Measurements from ENCODE around the gene ATL1.
A peak's percentile ranks its signal among the peaks of the same experiment; 100 is the strongest.

ATL1 gene

DNA sequence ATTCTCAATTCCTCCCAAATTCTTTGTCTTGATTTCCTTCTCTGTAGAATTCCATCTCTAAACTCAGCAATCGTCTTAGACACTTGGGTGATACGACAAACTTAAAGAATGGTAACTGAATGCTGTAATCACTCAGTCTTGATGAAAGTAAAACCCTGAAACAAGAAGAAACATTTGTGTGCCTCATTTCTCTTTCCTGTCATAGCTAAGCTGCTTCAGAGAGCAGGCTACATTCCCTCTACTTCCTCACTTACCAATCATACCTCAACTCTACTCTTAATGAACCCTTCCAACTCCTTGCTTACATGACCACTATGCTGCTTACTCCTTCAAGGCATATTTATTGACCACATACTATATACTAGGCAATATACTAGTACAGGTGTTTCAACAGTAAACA, 35.9 kb upstream of the ATL1 start:
- Histone ChIP-seq H3K36me3 (peaks cover 12 to 73% (median 29%) of the 10 kb centered on the region in 11 experiments; a peak in 20 of 22 replicates), H3K27ac (peak overlapping the region in 1 of 11 experiments; percentile 6; a peak in 1 of 22 replicates), H3K9me3 (replicated peaks in 1 of 11) (peaks cover 0 to 21% (median 7%) of the 10 kb centered on the region in 11 experiments; a peak in 9 of 22 replicates), H3K4me1 (peaks cover 14 to 44% (median 22%) of the 10 kb centered on the region in 10 experiments), H3K27me3 (no peaks in the 10 kb centered on the region), H3K4me2 (peak overlapping the region in 4 of 11 experiments; percentile 19 to 79 (median 60); a peak in 5 of 22 replicates), H3K9ac (no peak overlapping the region), H3K4me3 (no peak overlapping the region), H4K20me1 (peaks cover 19 to 93% (median 77%) of the 10 kb centered on the region in 11 experiments; a peak in 18 of 22 replicates)
- TF ChIP-seq Cebpa-rat (IDR thresholded peaks at IDR 0.05): no peak

DNA sequence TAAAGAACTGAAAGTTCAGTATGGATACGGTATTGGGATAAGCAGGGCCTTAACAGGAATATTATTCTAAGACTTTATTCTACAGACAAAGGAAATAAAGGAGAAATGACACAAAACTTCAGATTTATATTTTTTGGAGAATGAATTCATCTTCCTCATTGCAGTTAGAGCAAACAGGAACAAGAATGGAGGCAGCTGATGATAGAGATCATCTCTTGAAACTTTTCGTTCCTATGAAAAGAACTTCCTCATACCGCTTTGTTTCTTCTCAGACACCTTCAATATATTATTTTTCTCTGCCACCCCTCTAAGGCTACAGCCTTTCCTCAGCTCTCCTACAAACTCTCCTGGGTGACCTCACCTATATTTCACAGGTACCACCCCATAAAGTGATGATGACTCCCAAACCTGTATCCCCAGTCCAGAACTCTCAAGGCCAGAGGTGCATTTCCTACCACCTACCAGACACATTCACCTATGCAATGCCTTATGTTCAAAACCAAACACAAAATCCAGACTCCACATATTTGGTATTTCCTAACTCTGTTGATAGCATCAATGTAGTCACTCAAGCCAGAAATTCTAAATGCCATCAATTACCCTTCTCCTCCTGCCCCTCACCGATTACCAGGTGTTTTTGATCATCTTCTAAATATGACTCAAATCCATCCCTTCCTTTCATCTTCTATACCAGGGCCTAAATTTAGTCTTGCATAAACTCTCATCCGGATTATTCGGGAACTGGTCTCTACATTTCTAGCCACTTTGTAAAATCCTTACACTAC, 35.0 kb upstream of the ATL1 start:
- Histone ChIP-seq H4K20me1 (peaks cover 25 to 94% (median 80%) of the 10 kb centered on the region in 11 experiments; a peak in 19 of 22 replicates), H3K9me3 (replicated peaks in 1 of 11) (peaks cover 0 to 19% (median 5%) of the 10 kb centered on the region in 11 experiments; a peak in 9 of 22 replicates), H3K27ac (peak overlapping the region in 1 of 11 experiments; percentile 6; a peak in 1 of 22 replicates), H3K27me3 (no peaks in the 10 kb centered on the region), H3K9ac (no peak overlapping the region), H3K4me1 (peaks cover 22 to 53% (median 30%) of the 10 kb centered on the region in 10 experiments), H3K4me3 (no peak overlapping the region), H3K36me3 (peaks cover 4 to 66% (median 22%) of the 10 kb centered on the region in 11 experiments; a peak in 20 of 22 replicates), H3K4me2 (peak overlapping the region in 5 of 11 experiments; percentile 19 to 79 (median 43); a peak in 8 of 22 replicates)
- no peak for TF ChIP-seq Cebpa-rat (IDR thresholded peaks at IDR 0.05)

DNA sequence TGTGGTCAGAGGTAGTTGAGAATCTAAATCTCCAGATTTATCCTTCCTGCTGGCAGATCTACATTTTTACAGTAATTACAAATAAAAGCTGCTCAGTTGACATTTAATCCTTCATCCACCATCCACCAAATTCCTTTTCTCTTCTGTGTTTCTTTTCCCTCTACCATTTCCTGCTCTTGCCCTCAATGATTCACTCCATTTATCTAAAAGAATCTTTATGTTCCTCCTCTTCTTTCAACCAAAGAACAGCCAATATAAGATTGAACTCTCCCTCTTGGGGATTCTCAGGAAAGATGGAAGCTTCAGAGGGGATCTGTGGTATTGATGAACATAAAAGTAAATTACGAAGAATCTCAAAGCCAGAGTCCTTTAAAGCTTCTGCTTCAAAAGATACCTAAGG, 31.9 kb upstream of the ATL1 start:
- Histone ChIP-seq H3K36me3 (peaks cover 0 to 42% (median 13%) of the 10 kb centered on the region in 11 experiments; a peak in 12 of 22 replicates), H3K9ac (no peak overlapping the region), H3K4me3 (no peak overlapping the region), H3K4me2 (peak overlapping the region; percentile 5 to 100 (median 54); a peak in 18 of 22 replicates), H3K27me3 (no peaks in the 10 kb centered on the region), H3K4me1 (peaks cover 42 to 68% (median 50%) of the 10 kb centered on the region in 10 experiments), H4K20me1 (peaks cover 28 to 88% (median 78%) of the 10 kb centered on the region in 11 experiments; a peak in 19 of 22 replicates), H3K9me3 (replicated peaks in 1 of 11) (no peaks in the 10 kb centered on the region), H3K27ac (no peak overlapping the region)
- TF ChIP-seq Cebpa-rat (IDR thresholded peaks at IDR 0.05): no peak

DNA sequence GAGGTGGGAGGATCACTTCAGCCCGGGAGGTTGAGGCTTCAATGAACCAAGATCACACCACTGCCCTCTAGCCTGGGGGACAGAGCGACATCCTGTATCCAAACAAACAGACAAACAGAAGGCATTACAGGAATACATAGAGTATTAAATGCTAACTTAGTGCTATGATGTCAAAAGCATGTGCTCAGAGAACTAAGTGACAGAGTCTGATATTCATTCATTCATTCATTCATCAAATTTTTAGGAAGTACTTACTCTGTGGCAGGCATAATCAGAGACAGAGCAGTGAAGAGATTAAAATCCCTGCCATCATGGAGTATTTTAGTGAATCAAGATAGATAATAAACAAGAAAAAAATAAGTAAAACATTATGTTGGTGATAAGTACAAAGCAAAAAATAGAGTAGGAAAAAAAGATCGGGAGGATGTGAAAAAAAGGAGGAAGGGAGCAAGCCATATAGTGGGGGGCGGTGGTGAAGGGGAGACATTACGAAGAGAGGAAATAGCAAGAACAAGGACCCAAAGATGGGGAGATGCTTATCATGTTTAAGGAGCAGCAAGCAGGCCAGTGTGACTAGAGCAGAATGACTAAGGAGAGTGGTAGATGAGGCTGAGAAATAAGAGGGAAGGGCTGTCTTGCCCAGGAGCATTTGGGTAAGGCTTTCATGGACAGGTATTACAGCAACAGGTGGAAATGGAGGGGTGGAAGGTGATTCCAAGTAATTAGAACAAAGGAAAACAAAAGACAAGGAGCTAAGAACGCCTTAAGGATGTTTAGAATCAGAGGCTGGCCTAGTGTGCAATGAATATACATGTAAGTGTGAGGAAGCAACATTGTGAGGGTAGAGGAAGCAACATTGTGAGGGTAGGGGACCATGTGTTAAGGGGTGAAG, 30.4 kb upstream of the ATL1 start:
- Histone ChIP-seq H3K9ac (no peak overlapping the region), H3K27ac (no peak overlapping the region), H3K27me3 (no peaks in the 10 kb centered on the region), H3K4me2 (peak overlapping the region; percentile 60 to 100 (median 94)), H3K4me1 (peaks cover 48 to 68% (median 56%) of the 10 kb centered on the region in 10 experiments), H4K20me1 (peaks cover 28 to 73% (median 66%) of the 10 kb centered on the region in 11 experiments; a peak in 19 of 22 replicates), H3K4me3 (no peak overlapping the region), H3K9me3 (replicated peaks in 1 of 11) (no peaks in the 10 kb centered on the region), H3K36me3 (peaks cover 0 to 27% (median 10%) of the 10 kb centered on the region in 11 experiments; a peak in 8 of 22 replicates)
- TF ChIP-seq Cebpa-rat (IDR thresholded peaks at IDR 0.05): no peak

DNA sequence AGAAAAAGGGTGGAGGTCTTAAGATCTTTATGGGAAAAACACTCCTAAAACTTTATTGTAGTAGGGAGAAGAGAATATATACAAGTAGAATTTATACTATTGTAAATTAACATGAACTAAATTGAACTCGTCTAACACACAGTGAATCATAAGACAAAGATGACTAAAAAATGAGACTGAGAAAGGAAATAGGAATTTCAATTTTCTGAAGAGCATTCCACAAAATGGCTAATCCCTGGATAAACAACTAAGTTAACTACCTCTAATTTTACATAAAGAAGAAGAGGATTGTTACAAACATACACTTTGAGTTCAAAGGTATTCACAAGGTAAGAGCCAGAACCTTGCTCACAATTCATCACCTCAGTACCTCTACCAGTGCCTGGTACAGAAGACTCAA, 29.6 kb upstream of the ATL1 start:
- Histone ChIP-seq H3K4me3 (peak overlapping the region in 6 of 10 experiments; percentile 89 to 98 (median 94); a peak in 5 of 20 replicates), H3K27ac (no peak overlapping the region), H3K4me1 (peaks cover 48 to 63% (median 49%) of the 10 kb centered on the region in 10 experiments), H3K36me3 (peaks cover 0 to 20% (median 4%) of the 10 kb centered on the region in 11 experiments; a peak in 7 of 22 replicates), H3K27me3 (no peaks in the 10 kb centered on the region), H3K9me3 (replicated peaks in 1 of 11) (no peaks in the 10 kb centered on the region), H3K4me2 (peak overlapping the region; percentile 92 to 100 (median 95)), H4K20me1 (peaks cover 22 to 65% (median 57%) of the 10 kb centered on the region in 11 experiments; a peak in 19 of 22 replicates), H3K9ac (peak overlapping the region in 3 of 11 experiments; percentile 90 to 96 (median 93); a peak in 4 of 22 replicates)
- no peak for TF ChIP-seq Cebpa-rat (IDR thresholded peaks at IDR 0.05)

DNA sequence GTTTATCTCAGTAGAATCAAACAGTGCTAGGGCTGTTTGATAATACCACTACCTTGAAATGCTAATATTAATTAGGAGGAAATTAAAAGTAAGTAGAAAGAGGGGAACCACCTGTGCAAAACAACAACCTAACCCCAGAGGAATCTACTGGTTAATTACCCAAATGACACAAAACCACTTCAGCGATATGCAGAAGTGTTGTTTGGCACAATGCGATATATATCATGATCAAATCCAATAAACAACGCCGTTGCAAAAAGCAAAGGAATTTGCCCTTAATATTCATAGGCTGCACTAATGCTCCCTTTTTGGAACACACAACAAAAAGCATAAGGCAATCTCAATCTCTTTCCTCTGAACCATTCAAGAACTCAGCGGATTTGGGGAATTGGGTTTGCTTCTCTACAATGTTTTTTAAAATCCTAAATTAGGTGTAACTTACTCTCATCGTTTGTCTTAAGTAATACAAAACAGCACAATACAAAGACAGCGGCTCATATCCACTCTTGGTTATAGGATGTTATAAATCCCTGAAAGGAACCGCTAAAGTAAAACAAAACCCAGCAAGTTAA, 29.1 kb upstream of the ATL1 start:
- H3K4me1 ChIP-seq: peaks cover 45 to 62% (median 49%) of the 10 kb centered on the region in 10 experiments
- H3K36me3 ChIP-seq: peaks cover 0 to 15% (median 3%) of the 10 kb centered on the region in 11 experiments; a peak in 4 of 22 replicates
- peak overlapping the region; percentile 92 to 100 (median 95) for H3K4me2 ChIP-seq
- no peak for TF ChIP-seq Cebpa-rat (IDR thresholded peaks at IDR 0.05)
- peaks cover 19 to 59% (median 54%) of the 10 kb centered on the region in 11 experiments; a peak in 19 of 22 replicates for H4K20me1 ChIP-seq
- H3K27me3 ChIP-seq: no peaks in the 10 kb centered on the region
- peak overlapping the region; percentile 90 to 96 (median 93); a peak in 21 of 22 replicates for H3K9ac ChIP-seq
- H3K9me3 ChIP-seq (replicated peaks in 1 of 11): no peaks in the 10 kb centered on the region
- H3K4me3 ChIP-seq: peak overlapping the region; percentile 89 to 98 (median 94)
- H3K27ac ChIP-seq: peak overlapping the region in 2 of 11 experiments; percentile 89 to 90; a peak in 3 of 22 replicates

DNA sequence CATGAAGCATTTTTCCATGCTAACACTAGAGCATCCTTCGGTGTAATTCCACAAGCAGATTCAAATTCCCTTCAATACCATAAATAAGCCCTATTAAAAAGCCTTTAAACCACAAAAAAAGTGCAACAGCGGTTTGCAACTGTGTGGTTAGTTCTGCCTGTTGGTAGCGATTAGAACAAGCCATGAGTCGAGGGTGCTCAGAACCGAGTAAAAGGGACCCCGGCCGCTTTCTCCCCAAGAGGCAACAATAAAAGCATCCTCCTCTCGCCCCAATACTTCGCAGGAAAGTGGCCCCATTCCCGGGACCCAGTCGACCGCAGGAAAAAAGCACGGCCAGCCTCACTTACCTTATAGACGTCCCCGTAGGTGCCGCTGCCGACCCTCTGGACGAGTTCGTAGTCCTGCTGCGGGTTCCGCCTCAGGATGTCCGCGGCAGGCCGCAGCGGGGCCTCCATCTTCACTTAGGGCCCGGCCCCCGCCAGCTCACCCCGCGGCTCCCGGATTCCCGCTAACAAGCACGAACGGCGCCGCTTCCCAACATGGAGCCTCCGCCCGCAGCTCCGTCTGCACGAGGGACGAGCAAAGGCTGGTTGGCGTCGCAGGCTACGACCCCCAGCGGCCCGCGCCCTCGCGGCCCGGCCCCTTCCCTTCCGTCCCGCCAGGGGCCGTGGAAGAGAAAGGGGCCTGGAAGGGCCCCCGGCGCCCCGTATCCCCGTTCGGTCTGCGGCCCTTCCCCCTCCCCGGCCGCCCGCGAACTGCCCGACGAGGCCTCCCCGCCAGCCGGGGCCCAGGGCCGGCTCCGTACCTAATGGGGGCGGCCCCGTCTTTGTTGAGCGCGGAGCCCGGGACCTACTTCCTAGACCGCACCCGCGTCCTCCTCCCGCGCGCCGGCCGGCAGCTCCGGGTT, 28.1 kb upstream of the ATL1 start:
- Histone ChIP-seq H4K20me1 (peaks cover 19 to 50% (median 45%) of the 10 kb centered on the region in 11 experiments; a peak in 19 of 22 replicates), H3K27ac (peak overlapping the region; percentile 77 to 94 (median 90)), H3K4me1 (peaks cover 45 to 62% (median 49%) of the 10 kb centered on the region in 10 experiments), H3K27me3 (no peaks in the 10 kb centered on the region), H3K4me2 (peak overlapping the region; percentile 92 to 100 (median 95)), H3K9me3 (replicated peaks in 1 of 11) (peaks cover 1 to 5% (median 4%) of the 10 kb centered on the region in 11 experiments; a peak in 20 of 22 replicates), H3K4me3 (peak overlapping the region; percentile 89 to 98 (median 94)), H3K9ac (peak overlapping the region; percentile 90 to 96 (median 93)), H3K36me3 (peaks cover 0 to 9% (median 3%) of the 10 kb centered on the region in 11 experiments; a peak in 4 of 22 replicates)
- TF ChIP-seq Cebpa-rat (IDR thresholded peaks at IDR 0.05): no peak
